ENCODE measurements around the gene COMMD8. TPM values are rescaled to one million over a fixed set of nuclear protein-coding genes. Genes with fewer than 3 reads are reported as not detected.

The COMMD8 gene
- total and polyA plus RNA-seq, 10 donors = 14.1 to 30.9 (median 20.1) TPM

- Histone ChIP-seq H3K27ac (peak overlapping the region in 5 of 8 donors; percentile 91 to 96 (median 92)), H3K9me3 (peaks cover 0 to 3% (median 0%) of the 10 kb centered on the region in 8 donors), H3K4me1 (peaks cover 10 to 64% (median 43%) of the 10 kb centered on the region in 6 donors), H3K27me3 (replicated peaks in 1 of 7) (no peaks in the 10 kb centered on the region), H3K4me3 (no peak overlapping the region), H3K36me3 (no peaks in the 10 kb centered on the region)
- intact Hi-C loops (cut with DNase I; ENCODE audit: low total_unique reads) = no loop called here
- TF ChIP-seq POLR2A (IDR thresholded peaks at IDR 0.05) (no peak), CTCF (IDR thresholded peaks at IDR 0.05 in 8 of 11, conservative IDR thresholded peaks at IDR 0.05 in 3 of 11) (no peak), POLR2AphosphoS5 (IDR thresholded peaks at IDR 0.05) (no peak)
- DNase-seq = no peak
- WGBS, 5 donors = 89 to 92% (median 91%) methylated on average over 3 of the region's 3 CpGs
Measured at GRCh38 chr4:47483745-47484144, 20.2 kb upstream of the COMMD8 start.

- Histone ChIP-seq H3K9me3 (no peaks in the 10 kb centered on the region), H3K4me3 (no peak overlapping the region), H3K4me1 (peaks cover 8 to 51% (median 37%) of the 10 kb centered on the region in 6 donors), H3K27me3 (replicated peaks in 1 of 7) (no peaks in the 10 kb centered on the region), H3K27ac (peak overlapping the region in 2 of 8 donors; percentile 8 to 9), H3K36me3 (no peaks in the 10 kb centered on the region)
- no peak for DNase-seq
- intact Hi-C loops (cut with DNase I; ENCODE audit: low total_unique reads) = no loop called here
- WGBS, 5 donors = 52 to 72% (median 56%) methylated on average over 4 of the region's 4 CpGs
- TF ChIP-seq POLR2AphosphoS5 (IDR thresholded peaks at IDR 0.05) (no peak), POLR2A (IDR thresholded peaks at IDR 0.05) (no peak)
Measured at GRCh38 chr4:47482326-47482725, 18.8 kb upstream of the COMMD8 start.

GRCh38 chr4:47478804-47479203, 15.3 kb upstream of the COMMD8 start:
- TF ChIP-seq CTCF (IDR thresholded peaks at IDR 0.05 in 8 of 11, conservative IDR thresholded peaks at IDR 0.05 in 3 of 11) = no peak
- no peak for TF ChIP-seq POLR2A (IDR thresholded peaks at IDR 0.05)
- intact Hi-C loops (cut with DNase I; ENCODE audit: low total_unique reads) = no loop called here
- Histone ChIP-seq H3K27ac (no peak overlapping the region), H3K4me3 (no peak overlapping the region), H3K36me3 (no peaks in the 10 kb centered on the region), H3K9me3 (no peaks in the 10 kb centered on the region), H3K27me3 (replicated peaks in 1 of 7) (no peaks in the 10 kb centered on the region), H3K4me1 (peaks cover 0 to 21% (median 11%) of the 10 kb centered on the region in 6 donors)
- 90 to 96% (median 91%) methylated on average over 4 of the region's 4 CpGs for WGBS, 5 donors
- DNase-seq = peak; percentile 47

GRCh38 chr4:47475411-47475810, 11.9 kb upstream of the COMMD8 start:
- Histone ChIP-seq H3K9me3 (no peaks in the 10 kb centered on the region), H3K36me3 (no peaks in the 10 kb centered on the region), H3K4me3 (no peak overlapping the region), H3K27me3 (replicated peaks in 1 of 7) (no peaks in the 10 kb centered on the region), H3K27ac (no peak overlapping the region), H3K4me1 (no peaks in the 10 kb centered on the region)
- intact Hi-C loops (cut with DNase I; ENCODE audit: low total_unique reads) = no loop called here
- 92 to 97% (median 96%) methylated on average over 1 of the region's 1 CpG for WGBS, 5 donors
- no peak for DNase-seq
- TF ChIP-seq CTCF (IDR thresholded peaks at IDR 0.05 in 8 of 11, conservative IDR thresholded peaks at IDR 0.05 in 3 of 11) (no peak), POLR2A (IDR thresholded peaks at IDR 0.05) (no peak), POLR2AphosphoS5 (IDR thresholded peaks at IDR 0.05) (no peak)

DNA sequence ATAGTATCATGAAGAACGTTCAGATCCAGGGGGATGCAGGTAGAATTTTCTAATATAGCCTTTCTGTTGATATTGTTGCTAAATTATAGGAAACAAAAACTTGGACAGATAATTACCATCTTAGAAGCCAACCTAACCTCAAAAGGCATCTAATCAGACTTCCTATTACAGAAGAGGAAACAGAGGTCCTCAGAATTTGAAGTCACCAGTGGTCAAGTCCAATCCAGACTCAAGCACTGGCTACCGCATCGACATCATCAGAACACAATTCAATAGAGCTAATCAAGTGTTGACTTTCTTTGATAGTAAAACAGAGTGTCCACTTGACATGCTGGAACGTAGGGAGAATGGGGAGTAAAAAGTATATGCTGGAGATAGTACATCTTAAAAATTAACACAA, 11.3 kb upstream of the COMMD8 start:
- 83 to 91% (median 85%) methylated on average over 4 of the region's 4 CpGs for WGBS, 5 donors
- no peak for DNase-seq
- Histone ChIP-seq H3K36me3 (no peaks in the 10 kb centered on the region), H3K9me3 (no peaks in the 10 kb centered on the region), H3K27ac (no peak overlapping the region), H3K4me3 (no peak overlapping the region), H3K4me1 (no peaks in the 10 kb centered on the region), H3K27me3 (replicated peaks in 1 of 7) (no peaks in the 10 kb centered on the region)
- intact Hi-C loops (cut with DNase I; ENCODE audit: low total_unique reads) = no loop called here
- no peak for TF ChIP-seq POLR2AphosphoS5 (IDR thresholded peaks at IDR 0.05)
- TF ChIP-seq CTCF (IDR thresholded peaks at IDR 0.05 in 8 of 11, conservative IDR thresholded peaks at IDR 0.05 in 3 of 11) = no peak
- TF ChIP-seq POLR2A (IDR thresholded peaks at IDR 0.05) = no peak

Data from spleen (tissue), 11 donors.